GM21723 (cell line): ENCODE results near the gene MSH6.
"Not testable (repeated sequence)": the region's sequence is repeated elsewhere in the genome, so short reads cannot be mapped to it uniquely, and the experiment has no call there.

Experiments used
- ATAC-seq: cut with Tn5 transposase; IDR thresholded peaks from one replicate; pipeline ENCODE4 v1.9.1; 2021; ENCODE audit warnings: mild to moderate bottlenecking, moderate library complexity; ENCODE audit not compliant: unreplicated experiment

MSH6 gene

GRCh38 chr2:47838249-47838648, 55.3 kb downstream of the MSH6 start:
- no peak for ATAC-seq

GRCh38 chr2:47838686-47839085, 55.7 kb downstream of the MSH6 start:
- ATAC-seq, result no peak

GRCh38 chr2:47842846-47843245, 59.9 kb downstream of the MSH6 start:
- no peak for ATAC-seq

GRCh38 chr2:47843407-47843806, 60.5 kb downstream of the MSH6 start:
- ATAC-seq, result no peak

- ATAC-seq, result no peak
Measured at GRCh38 chr2:47844162-47844561, 61.2 kb downstream of the MSH6 start.

- ATAC-seq, result no peak
Measured at GRCh38 chr2:47849368-47849767, 66.4 kb downstream of the MSH6 start.

- no peak for ATAC-seq
Measured at GRCh38 chr2:47850198-47850597, 67.3 kb downstream of the MSH6 start.

- not testable (repeated sequence) for ATAC-seq
Measured at GRCh38 chr2:47853067-47853777, 70.3 kb downstream of the MSH6 start.
